Esophagus squamous epithelium (tissue), 5 donors: Measurements from ENCODE around the gene TMOD4. TPM values are rescaled to one million over a fixed set of nuclear protein-coding genes. Genes with fewer than 3 reads are reported as not detected.

Source experiments
- DNase-seq: peaks from one replicate; lab custom pipeline; 2025; lab: John Stamatoyannopoulos, UW
- H3K27ac ChIP-seq, 4 donors: fragments of 200-600 bp; sonication (generic); one replicate each; pipeline ENCODE4 v1.5.1; 2016 to 2019; ENCODE audit warnings: mild to moderate bottlenecking in 1 of 4
- H3K27me3 ChIP-seq, 4 donors: fragments of 200-600 bp; sonication (generic); 1 replicate in 3 of 4; 2 replicates in 1 of 4; pipeline versions ENCODE4 v1.5.1 to v1.6.0; 2017 to 2021; ENCODE audit warnings: antibody characterized with exemption in 1 of 4
- H3K36me3 ChIP-seq, 3 donors: fragments of 200-600 bp; sonication (generic); one replicate each; pipeline ENCODE4 v1.5.1; 2016 to 2019
- H3K4me1 ChIP-seq, 3 donors: fragments of 200-600 bp; sonication (generic); one replicate each; pipeline ENCODE4 v1.5.1; 2017 to 2019
- H3K4me3 ChIP-seq, 4 donors: fragments of 200-600 bp; sonication (generic); 1 replicate in 3 of 4; 2 replicates in 1 of 4; pipeline ENCODE4 v1.5.1; 2016 to 2019; ENCODE audit warnings: mild to moderate bottlenecking in 2 of 4, moderate library complexity in 1 of 4
- H3K9me3 ChIP-seq, 3 donors: fragments of 200-600 bp; sonication (generic); one replicate each; pipeline ENCODE4 v1.5.1; 2016 to 2019
- CTCF ChIP-seq, 6 experiments: fragments of 450-650 bp in 4 of 6; fragments of 200-600 bp in 2 of 6; sonication (generic) in 2 of 6; IDR thresholded peaks; one replicate each; pipeline ENCODE4 v1.5.1; 2016 to 2019; ENCODE audit warnings: antibody characterized with exemption in 6 of 6, mild to moderate bottlenecking in 4 of 6, moderate library complexity in 4 of 6
- POLR2A ChIP-seq, 4 donors: fragments of 450-650 bp; IDR thresholded peaks; one replicate each; pipeline ENCODE4 v1.6.1; 2017; ENCODE audit warnings: antibody characterized with exemption in 4 of 4, mild to moderate bottlenecking in 4 of 4, moderate library complexity in 3 of 4
- WGBS, 2 donors: methylation state at CpG; one replicate each; pipeline ENCODE4 v1.1.5; 2018; 5-methylcytosine and 5-hydroxymethylcytosine counted together
- intact Hi-C: fragments of 100-400 bp; cut with DNase I; formaldehyde crosslinking; loops from one replicate; pipeline ENCODE4 v1.15.0; 2022
- total RNA-seq, 4 donors: library from RNA; depleted of rRNA; stranded (reverse); fragments of >200 nt; gene quantifications; one replicate each; pipeline ENCODE4 v1.1.0, GENCODE V29; 2016
- donor health status: DM: yes; HTN: yes; CAD: no.

Gene TMOD4
- total RNA-seq, 4 donors from 2014 or later = not detected

GRCh38 chr1:151158751-151159251 lies 17.0 kb downstream of the TMOD4 start:
- DNase-seq = no peak
- 81 to 93% methylated on average over 9 to 18 of the region's 22 CpGs for WGBS, 2 donors
- intact Hi-C loops = loop anchor here (5.0 kb wide), 1 partner anchor 56 kb away; no protein-coding TSS in a partner anchor

DNA sequence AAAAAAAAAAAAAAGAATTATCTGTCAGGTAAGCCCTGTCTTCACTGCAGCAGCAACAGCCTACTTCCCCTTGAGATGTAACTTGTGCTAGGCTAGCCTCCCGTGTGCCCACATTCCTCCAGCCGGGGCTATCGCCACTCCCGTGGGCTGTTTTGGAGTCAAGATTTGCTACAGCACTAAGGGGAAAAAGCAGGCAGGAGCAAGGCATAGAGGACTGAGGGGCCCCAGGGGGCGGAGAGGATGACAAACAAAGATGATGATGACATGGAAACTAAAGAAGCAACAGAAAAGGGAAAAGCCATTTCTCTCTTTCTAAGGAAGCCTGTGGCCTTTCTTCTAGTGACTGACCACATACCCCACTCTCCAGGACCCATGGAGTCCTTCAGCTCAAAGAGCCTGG lies 17.5 kb downstream of the TMOD4 start:
- intact Hi-C loops = loop anchor here (5.0 kb wide), 1 partner anchor 56 kb away; no protein-coding TSS in a partner anchor
- WGBS, 2 donors = 74 to 94% methylated on average over 5 of the region's 5 CpGs
- Histone ChIP-seq H3K9me3 (no peaks in the 10 kb centered on the region), H3K36me3 (peaks cover 0 to 59% (median 17%) of the 10 kb centered on the region in 3 donors), H3K27me3 (no peaks in the 10 kb centered on the region), H3K4me1 (peaks cover 0 to 42% (median 0%) of the 10 kb centered on the region in 3 donors), H3K27ac (no peak overlapping the region), H3K4me3 (peak overlapping the region in 2 of 4 donors; percentile 12 to 42)
- TF ChIP-seq POLR2A (IDR thresholded peaks at IDR 0.05) (no peak), CTCF (IDR thresholded peaks at IDR 0.05) (no peak)
- DNase-seq = no peak

More at GRCh38 chr1:151158751-151159251, 17.0 kb downstream of the TMOD4 start:
- no peaks in the 10 kb centered on the region for H3K27me3 ChIP-seq
- H3K4me1 ChIP-seq = peaks cover 0 to 47% (median 0%) of the 10 kb centered on the region in 3 donors
- TF ChIP-seq CTCF (IDR thresholded peaks at IDR 0.05) (no peak), POLR2A (IDR thresholded peaks at IDR 0.05) (no peak)
- no peak overlapping the region for H3K4me3 ChIP-seq
- peaks cover 0 to 59% (median 17%) of the 10 kb centered on the region in 3 donors for H3K36me3 ChIP-seq
- peak overlapping the region in 1 of 4 donors; percentile 21 for H3K27ac ChIP-seq
- no peaks in the 10 kb centered on the region for H3K9me3 ChIP-seq

DNA sequence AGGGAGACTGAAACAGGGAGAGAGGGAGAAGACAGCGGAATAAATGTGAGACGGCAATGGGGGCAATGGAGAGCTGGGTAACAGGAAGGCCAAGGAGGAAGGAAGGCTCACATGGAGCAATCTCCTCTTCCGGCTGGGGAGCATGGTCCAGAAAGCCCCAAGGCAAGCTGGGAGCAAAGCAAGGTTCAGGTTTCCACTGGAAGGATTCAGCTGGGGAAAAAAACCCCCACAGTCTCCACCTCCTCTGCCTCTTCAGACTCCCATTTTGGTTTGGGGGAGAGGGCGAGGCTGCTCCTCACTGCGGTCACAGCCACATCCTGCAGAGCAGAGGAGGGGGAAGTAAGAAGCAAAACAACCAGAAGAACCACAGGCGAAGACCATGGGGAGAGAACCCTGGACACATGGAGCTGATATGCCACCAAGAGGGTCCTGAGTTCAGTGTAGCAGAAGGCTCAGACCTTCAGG lies 18.7 kb downstream of the TMOD4 start:
- Histone ChIP-seq H3K4me1 (peaks cover 0 to 39% (median 0%) of the 10 kb centered on the region in 3 donors), H3K27me3 (no peaks in the 10 kb centered on the region), H3K9me3 (no peaks in the 10 kb centered on the region), H3K4me3 (peak overlapping the region; percentile 1 to 51 (median 37)), H3K36me3 (peaks cover 0 to 56% (median 17%) of the 10 kb centered on the region in 3 donors), H3K27ac (peak overlapping the region in 3 of 4 donors; percentile 31 to 57 (median 32))
- WGBS, 2 donors = 57 to 70% methylated on average over 4 to 6 of the region's 6 CpGs
- TF ChIP-seq POLR2A (IDR thresholded peaks at IDR 0.05) (no peak), CTCF (IDR thresholded peaks at IDR 0.05) (no peak)
- no peak for DNase-seq
- intact Hi-C loops = loop anchor here (5.0 kb wide), 1 partner anchor 55 kb away; no protein-coding TSS in a partner anchor

DNA sequence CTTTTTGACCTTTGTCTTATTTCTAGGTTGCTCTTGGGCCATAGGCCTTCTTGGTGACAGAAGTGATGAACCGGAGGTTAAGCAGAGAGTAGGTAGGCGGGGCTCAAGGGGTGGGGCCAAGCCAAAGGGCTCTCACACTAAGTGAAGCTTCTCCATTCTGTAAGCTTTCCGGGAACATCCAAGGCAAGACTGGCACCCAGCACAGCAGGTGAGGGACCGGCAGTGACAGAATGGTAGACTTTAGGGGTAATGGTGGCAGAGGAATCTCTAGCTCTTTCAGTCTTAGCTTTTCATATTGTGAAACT lies 19.3 kb downstream of the TMOD4 start, which contains the start of gene TNFAIP8L2:
TSS of gene TNFAIP8L2 (plus strand) at position 135 of the 305 bp plus-strand sequence. CDS start 2,049 bp downstream, outside the sequence.
- peak within 1 kb of the TSS; percentile 1 to 51 (median 37) for H3K4me3 ChIP-seq
- H3K9me3 ChIP-seq = no peaks in the 10 kb centered on the region
- no peaks in the 10 kb centered on the region for H3K27me3 ChIP-seq
- DNase-seq = no peak
- TF ChIP-seq POLR2A (IDR thresholded peaks at IDR 0.05) (no peak), CTCF (IDR thresholded peaks at IDR 0.05) (no peak)
- H3K27ac ChIP-seq = peak within 1 kb of the TSS; percentile 31 to 57 (median 36)
- peaks cover 0 to 39% (median 0%) of the 10 kb centered on the region in 3 donors for H3K4me1 ChIP-seq
- intact Hi-C loops = loop anchor here (5.0 kb wide), 1 partner anchor 54 kb away; no protein-coding TSS in a partner anchor
- 32 to 38% methylated on average over 2 to 4 of the region's 4 CpGs for WGBS, 2 donors
- H3K36me3 ChIP-seq = peaks cover 0 to 50% (median 17%) of the 10 kb centered on the region in 3 donors

GRCh38 chr1:151147665-151148064 lies 28.1 kb downstream of the TMOD4 start:
- H3K4me3 ChIP-seq = no peak overlapping the region
- peak overlapping the region in 3 of 4 donors; percentile 87 to 89 (median 88) for H3K27ac ChIP-seq
- TF ChIP-seq POLR2A (IDR thresholded peaks at IDR 0.05) (no peak), CTCF (IDR thresholded peaks at IDR 0.05) (no peak)
- no peaks in the 10 kb centered on the region for H3K9me3 ChIP-seq
- peaks cover 16 to 47% (median 21%) of the 10 kb centered on the region in 3 donors for H3K4me1 ChIP-seq
- 100% methylated on average over 2 of the region's 2 CpGs for WGBS, 2 donors
- H3K27me3 ChIP-seq = peaks cover 0 to 7% (median 0%) of the 10 kb centered on the region in 4 donors
- DNase-seq = no peak
- H3K36me3 ChIP-seq = no peaks in the 10 kb centered on the region
- intact Hi-C loops = no loop called here
